C4-2B (cell line): ENCODE results near the gene EIF4H.
"Not testable (repeated sequence)": the region's sequence is repeated elsewhere in the genome, so short reads cannot be mapped to it uniquely, and the experiment has no call there.

Source experiments
- H3K27ac ChIP-seq: fragments of 450-650 bp; 2 replicates; pipeline ENCODE4 v1.5.1; 2017
- ZFX ChIP-seq: fragments of 450-650 bp; IDR thresholded peaks from 2 replicates; pipeline ENCODE4 v1.6.1; 2017
- TF ChIP-seq, protein P1 (sequence below): fragments of 450-650 bp; conservative IDR thresholded peaks from 2 replicates; pipeline ENCODE4 v1.5.1; 2017; ENCODE audit warnings: mild to moderate bottlenecking

The EIF4H gene

DNA sequence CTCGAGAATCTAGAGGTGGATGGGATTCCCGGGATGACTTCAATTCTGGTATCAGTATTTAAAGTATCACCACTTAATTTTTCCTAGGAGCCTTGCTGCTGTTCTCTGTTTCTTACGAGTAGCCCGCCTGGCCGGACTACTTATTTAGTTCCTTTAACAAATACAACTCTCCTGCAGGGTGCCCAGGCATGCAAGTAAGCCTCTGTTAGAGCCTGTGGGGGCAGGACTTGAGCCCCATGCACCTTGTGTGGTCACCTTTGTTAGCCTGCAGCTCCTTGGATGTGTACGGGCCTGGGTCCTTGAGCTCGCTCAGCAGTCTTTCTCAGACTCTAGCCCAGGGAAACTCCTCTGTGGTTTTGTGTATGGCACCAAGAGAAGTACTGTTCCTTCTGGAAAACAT, 16.1 kb downstream of the EIF4H start:
- H3K27ac ChIP-seq = no peak overlapping the region
- TF ChIP-seq, protein P1, sequence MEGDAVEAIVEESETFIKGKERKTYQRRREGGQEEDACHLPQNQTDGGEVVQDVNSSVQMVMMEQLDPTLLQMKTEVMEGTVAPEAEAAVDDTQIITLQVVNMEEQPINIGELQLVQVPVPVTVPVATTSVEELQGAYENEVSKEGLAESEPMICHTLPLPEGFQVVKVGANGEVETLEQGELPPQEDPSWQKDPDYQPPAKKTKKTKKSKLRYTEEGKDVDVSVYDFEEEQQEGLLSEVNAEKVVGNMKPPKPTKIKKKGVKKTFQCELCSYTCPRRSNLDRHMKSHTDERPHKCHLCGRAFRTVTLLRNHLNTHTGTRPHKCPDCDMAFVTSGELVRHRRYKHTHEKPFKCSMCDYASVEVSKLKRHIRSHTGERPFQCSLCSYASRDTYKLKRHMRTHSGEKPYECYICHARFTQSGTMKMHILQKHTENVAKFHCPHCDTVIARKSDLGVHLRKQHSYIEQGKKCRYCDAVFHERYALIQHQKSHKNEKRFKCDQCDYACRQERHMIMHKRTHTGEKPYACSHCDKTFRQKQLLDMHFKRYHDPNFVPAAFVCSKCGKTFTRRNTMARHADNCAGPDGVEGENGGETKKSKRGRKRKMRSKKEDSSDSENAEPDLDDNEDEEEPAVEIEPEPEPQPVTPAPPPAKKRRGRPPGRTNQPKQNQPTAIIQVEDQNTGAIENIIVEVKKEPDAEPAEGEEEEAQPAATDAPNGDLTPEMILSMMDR = no peak
- TF ChIP-seq ZFX = no peak

DNA sequence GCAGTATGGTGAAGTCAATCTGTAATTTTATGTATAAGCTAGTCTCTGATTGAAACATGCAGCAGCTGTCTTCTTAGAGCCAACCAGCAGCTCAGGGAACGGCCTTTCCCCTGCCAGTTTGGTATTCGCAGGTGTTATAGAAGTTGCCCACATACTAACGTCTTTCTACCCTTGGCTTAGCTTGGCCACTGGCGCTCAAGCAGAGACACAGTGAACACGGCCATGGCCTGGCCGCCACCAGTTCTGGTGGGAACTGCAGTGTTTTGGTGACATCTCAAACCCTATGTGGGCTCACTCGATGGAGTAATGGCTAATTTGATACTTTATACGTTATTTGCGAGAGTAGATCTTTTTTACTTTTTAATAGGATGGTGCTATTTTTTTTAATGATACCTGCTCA, 17.1 kb downstream of the EIF4H start:
- TF ChIP-seq, protein P1 = no peak
- TF ChIP-seq ZFX = no peak
- no peak overlapping the region for H3K27ac ChIP-seq

DNA sequence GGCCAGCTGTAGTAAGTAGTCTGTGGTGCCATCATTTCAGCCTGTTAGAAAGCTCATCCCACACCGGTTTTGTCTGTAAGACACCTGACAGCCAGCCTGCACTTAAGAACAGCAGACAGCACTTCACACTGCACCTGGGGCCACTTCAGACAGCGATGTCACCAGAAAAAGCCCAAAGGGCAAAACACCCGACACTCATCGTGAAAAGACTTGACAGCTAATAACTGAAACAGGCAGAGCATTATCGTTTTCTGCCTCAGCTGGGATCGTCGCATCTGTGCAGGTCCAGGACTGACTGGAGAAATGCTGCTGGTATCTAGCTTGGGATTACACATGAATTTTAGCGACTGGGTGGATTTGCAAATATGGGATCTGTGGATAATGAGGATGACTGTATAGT, 18.9 kb downstream of the EIF4H start:
- H3K27ac ChIP-seq = no peak overlapping the region
- no peak for TF ChIP-seq ZFX
- TF ChIP-seq, protein P1 = no peak

DNA sequence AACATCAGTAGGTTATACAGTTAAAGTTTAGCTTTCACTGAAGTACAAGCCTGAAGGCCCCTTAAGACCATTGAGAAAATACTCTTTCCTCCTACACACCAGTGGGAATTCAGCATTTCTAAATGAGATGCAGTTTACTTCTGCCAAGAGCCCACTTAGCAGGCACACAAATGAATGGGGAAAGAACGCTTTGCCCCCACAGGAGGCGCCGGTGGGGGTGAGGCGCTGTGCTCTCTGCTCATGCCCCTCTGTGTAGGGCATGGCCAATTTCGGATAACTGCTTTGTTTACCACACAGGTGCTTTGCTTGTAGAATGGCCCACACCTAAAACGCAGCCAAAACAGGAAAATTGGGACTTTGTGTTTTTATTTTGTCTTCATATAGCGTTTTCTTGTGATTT, 19.8 kb downstream of the EIF4H start:
- no peak overlapping the region for H3K27ac ChIP-seq
- TF ChIP-seq, protein P1 = no peak
- no peak for TF ChIP-seq ZFX

DNA sequence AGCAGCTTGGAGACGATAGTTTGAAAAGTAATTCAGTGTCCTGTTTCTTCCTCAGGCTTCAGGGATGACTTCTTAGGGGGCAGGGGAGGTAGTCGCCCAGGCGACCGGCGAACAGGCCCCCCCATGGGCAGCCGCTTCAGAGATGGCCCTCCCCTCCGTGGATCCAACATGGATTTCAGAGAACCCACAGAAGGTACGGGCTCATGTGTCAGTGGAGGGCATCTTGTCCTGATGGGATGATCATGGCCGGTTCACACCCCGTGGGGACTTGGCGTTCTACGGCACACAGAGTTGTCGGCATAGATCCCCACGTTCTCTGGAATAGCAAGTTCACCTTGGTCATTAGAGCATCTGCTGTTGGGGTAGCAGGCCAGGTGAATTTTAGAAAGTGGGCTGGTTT, 20.5 kb downstream of the EIF4H start:
- TF ChIP-seq, protein P1 = no peak
- no peak for TF ChIP-seq ZFX
- H3K27ac ChIP-seq = no peak overlapping the region

DNA sequence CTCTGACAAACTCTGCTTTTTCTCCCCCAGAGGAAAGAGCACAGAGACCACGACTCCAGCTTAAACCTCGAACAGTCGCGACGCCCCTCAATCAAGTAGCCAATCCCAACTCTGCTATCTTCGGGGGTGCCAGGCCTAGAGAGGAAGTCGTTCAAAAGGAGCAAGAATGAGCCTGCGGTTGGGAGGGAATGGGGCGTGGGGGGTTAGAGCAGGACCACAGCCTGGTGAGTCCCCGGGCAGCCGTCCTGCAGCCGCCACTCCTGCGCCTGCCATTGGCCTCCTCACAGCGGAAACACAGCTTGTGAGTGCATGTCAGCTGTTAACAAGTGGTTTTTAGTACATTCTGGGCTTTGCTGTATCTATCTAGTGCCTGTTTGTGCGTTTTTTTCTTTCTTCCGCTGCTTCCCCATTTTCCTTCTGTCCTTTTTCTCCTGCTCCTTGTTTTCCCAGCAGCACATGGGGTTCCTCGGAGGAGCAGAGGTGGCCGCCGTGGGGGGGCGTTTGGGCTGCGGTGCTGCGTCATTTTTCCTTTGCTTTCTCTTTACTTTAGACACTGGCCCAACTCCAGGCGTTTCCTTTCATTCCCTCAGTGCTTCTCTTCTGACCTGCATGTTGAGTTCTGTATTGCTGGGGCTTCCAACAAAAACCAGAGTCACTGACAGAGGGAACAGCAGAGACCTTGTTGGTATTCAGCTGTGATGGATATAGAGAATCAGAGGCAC, 21.1 kb downstream of the EIF4H start:
- H3K27ac ChIP-seq = not testable (repeated sequence)

DNA sequence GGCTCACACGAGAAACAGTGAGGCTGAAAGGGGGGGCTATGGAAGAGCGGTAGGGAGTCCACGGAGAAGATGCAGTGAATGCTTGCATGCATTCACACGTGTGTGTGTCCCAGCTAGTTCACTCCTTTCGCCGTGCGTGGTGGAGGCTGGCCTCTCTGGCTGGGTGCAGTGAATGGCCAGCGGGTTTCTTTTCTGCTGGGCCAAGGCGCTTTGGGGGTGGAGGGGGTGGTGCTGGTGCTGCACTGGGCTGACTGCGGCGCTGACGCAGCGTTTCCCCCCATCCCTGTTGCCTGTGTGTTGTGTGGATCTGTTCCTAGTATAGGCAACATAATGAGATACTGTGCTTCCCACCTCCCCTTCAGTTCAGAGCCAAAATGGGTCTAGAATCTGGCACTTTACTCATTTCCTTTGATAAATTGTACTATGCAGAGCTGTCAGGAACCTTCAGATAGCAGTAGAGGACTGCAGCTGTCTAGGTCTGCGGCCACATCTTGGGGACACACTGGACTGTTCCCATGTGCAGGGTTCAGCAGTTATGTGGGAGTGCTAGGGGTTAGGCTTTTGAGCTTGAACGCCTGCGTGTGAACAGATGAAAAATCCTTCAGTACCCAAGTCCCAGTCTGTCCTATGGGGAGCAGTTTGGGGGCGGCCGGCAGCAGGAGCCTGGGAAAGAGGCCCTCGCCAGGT, 22.0 kb downstream of the EIF4H start:
- H3K27ac ChIP-seq = not testable (repeated sequence)

DNA sequence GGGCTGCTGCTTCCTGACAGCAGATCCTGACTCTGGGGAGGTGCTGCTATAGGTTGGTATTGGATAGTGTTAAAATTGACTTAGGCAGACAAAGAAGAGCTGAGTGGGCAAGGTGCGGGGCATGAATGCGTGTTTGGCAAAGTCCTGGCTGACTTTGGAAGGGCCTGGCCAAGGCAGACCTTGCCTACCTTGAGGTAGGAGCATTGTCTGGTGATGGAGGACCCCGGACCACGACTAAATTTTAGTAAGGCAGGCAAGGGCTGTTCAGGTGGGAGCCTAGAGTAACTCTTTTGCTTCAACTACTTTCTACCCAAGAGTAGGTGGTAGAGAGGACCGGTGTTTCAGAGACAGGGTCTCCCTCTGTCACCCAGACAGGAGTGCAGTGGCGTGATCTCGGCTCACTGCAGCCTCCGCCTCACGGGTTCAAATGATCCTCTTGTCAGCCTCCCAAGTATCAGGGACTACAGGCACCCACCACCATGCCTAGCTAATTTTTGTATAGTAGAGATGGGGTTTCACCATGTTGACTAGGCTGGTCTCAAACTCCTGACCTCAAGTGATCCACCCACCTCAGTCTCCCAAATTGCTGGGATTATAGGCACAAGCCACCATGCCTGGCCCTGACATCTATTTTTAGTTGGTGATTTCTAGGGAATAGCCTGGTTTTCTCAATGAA, 23.4 kb downstream of the EIF4H start:
- TF ChIP-seq ZFX = no peak
- TF ChIP-seq, protein P1 = no peak
- no peak overlapping the region for H3K27ac ChIP-seq
